GM18502 (cell line): ENCODE data around the gene ZNF526.

ENCODE experiments used
- ATAC-seq: cut with Tn5 transposase; IDR thresholded peaks from one replicate; pipeline ENCODE4 v1.9.1; 2021; ENCODE audit warnings: mild to moderate bottlenecking; ENCODE audit not compliant: unreplicated experiment, poor library complexity

Gene ZNF526

DNA sequence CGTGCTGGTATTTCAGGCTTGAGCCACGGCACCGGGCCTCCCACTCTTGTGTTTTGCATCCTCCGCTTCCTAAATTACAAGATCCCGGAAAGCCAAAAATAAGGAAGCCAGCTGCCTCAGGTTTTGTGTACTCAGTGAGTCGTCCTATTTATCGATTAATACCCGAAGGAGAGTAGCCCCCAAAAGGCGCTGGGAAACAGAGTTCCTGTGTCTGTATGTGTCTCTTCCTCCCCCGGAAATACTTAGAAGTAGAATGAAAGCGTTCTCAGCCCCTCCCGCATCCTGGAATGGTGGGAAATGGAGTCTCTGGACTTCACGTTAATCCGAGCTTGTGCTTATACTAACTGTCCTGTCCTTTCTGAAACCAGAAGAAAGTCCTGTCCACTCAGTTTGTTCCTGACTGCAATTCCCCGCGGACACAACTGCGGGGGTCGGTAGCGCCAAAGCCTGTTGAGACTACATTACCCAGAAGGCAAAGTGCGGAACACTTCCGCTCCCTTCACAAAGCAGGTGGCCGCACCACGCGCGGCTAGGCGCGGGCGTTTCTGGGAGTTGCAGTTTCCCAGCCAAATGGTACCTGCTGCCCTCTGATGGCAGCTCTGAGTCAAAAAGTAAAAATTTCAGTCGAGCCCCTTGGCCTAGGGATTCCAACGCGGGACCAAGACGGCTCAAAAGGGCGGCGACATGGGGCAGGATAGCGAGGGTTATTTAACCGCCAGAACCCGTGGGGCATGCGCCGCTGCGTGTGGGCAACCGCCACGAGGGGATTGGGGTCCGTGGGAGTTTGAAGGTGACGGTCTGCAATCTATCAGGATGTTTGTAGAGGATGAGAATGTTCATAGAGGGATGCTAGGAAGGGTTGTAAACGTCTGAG is 24.5 kb downstream of the ZNF526 start:
- ATAC-seq, result peak; percentile 51

DNA sequence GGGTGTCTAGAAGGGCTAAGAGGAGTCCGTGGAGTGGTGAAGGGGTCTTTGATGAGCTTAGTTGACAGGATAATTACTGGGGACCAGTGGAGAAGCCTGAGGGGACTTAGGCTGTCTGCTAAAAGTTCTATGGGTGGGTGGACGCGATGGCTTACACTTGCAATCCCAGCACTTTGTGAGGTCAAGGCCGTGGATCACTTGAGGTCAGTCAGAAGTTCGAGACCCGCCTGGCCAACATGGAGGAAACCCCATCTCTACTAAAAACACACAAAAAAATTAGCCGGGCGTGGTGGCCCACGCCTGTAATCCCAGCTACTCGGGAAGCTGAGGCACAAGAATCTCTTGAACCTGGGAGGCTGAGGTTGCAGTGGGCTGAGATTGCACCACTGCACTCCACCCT is 25.1 kb downstream of the ZNF526 start:
- no peak for ATAC-seq

DNA sequence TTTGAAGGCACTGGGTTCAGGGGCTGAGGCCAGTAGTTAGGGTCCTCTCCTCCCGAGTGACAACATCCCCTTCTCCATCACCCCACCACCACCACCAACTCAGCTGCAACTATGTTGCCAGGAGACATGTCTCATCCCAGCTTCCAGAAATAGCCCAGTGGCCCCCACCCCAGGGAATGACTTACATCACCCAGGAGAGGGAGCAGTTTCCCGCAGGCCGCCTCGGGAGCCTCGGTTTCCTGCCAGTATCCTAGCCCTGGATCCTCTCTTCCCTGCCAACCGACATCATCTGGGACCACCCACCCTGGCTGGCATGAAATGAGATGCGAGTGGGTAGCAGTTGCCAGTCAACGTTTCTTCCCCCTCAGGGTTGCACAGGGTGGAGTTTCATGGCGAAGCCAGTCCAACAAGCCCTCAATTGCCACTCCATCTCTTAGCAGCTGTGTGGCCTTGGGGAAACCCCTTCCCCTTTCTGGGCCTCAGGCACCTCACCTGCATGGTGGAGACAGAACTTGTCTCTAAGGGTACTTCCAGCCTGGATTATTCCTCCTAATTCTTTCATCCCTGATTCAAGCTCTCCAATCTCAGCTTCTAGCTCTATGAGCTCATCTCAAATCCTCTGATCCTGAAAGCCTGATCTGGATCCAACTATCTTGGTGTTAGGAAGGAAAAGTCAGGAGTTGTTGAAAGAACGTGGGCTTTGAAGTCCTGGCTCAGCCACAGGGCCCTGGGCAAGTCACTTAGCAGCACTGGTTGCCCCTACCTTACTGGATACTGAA is 26.2 kb downstream of the ZNF526 start:
- ATAC-seq, result no peak

DNA sequence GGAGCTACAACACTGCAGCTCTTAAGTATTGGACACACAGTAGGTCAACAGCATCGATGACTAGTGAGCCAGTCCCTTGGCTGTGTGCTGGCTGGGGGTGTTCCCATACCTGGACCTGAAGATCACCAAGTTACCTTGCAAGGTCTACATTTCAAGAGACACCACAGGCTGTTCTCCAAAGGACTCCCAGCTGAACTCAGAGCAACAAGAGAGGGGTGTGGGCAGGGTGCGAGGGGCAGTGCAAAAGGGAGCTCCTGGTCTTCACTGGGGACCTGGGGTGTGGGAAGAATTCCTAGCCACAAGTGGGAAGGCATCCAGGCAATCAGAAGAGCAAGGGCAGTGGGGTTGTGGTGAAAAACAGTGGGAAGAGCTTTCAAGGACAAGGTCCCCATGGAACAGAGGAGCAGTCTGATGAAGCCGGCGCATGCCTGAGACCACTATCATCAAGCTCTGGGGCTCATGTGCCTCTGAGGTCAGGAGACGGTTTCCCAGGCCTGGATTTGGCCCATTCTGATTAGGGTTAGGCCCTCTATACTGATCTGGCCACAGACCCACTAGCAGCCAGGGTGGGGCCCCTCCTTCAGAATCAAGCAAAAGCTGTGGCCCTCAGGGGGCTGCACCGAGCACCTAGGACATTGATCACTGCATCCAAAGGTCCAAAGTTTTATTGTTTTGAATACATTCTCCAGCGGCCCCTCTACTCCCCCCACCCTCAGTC is 27.0 kb downstream of the ZNF526 start:
- ATAC-seq, result no peak

GRCh38 chr19:42247640-42248199 is 27.6 kb downstream of the ZNF526 start:
- ATAC-seq, result no peak

GRCh38 chr19:42248270-42249148 is 28.4 kb downstream of the ZNF526 start:
- no peak for ATAC-seq

- ATAC-seq, result no peak
Observed at GRCh38 chr19:42249149-42249750, 29.1 kb downstream of the ZNF526 start.

GRCh38 chr19:42249769-42250168 is 29.7 kb downstream of the ZNF526 start:
- ATAC-seq, result no peak

DNA sequence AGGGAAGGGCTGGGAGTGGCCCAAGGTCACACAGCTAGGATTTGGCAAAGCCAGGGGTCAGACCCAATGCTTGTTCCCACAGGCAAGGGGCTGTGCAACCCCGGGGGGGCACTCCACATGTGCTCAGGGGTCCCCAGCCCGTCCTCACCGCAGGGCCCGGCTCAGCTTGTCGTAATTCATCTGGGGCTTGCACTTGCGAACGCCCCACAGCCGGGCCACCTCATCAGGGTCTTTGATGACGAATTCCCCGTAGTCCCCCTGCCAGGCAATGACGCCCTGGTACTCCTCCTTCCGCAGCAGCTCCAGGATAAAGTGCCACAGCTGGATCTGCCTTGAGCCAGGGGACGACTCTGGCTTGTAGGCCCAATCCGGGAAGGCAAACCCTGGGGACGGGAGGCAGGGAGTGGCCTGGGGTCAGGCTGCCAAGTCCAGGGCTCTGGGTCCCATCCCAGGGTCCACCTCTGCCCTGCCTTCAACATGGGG is 30.1 kb downstream of the ZNF526 start:
- no peak for ATAC-seq

DNA sequence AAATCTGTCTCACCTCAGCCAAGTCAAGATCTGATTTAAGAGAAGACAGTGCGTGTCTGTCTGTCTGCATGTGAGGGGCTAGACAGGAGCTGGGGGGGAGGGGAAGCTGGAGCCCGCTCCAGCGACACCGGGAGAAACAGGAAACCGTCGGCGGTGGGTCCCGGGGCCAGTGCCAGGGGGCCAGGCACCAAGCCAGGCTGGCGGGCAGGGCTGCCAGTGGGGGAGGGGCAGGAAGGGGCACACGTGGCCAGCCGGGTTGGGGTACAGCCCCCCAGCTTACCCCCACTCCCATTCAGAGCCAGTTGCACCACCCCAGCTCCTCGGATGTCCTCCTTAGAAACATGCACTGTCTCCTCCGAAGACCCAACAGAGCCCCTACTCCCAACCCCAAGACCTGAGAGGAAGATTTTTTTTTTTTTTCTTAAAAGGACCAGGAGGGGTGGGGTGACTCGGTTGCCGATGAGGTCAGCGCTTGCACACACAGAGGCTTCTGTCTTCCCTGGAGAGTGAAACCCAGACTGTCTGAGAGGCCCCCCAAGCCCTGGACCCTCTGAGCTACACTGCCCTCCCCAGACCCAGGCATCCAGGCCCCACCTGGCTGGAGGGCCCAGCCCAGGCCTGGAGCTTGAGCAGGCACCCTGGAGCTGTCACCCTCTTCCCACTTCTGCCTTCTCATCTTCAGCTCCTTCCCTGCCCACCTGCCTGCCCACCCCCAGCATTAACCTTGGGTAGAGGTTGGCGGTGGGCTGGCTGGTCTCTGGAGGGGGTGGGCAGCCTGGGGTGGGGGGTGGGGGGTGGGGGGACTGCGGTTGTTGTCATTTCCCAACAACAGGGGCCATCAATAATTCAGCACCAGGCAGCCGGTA is 30.8 kb downstream of the ZNF526 start:
- no peak for ATAC-seq

DNA sequence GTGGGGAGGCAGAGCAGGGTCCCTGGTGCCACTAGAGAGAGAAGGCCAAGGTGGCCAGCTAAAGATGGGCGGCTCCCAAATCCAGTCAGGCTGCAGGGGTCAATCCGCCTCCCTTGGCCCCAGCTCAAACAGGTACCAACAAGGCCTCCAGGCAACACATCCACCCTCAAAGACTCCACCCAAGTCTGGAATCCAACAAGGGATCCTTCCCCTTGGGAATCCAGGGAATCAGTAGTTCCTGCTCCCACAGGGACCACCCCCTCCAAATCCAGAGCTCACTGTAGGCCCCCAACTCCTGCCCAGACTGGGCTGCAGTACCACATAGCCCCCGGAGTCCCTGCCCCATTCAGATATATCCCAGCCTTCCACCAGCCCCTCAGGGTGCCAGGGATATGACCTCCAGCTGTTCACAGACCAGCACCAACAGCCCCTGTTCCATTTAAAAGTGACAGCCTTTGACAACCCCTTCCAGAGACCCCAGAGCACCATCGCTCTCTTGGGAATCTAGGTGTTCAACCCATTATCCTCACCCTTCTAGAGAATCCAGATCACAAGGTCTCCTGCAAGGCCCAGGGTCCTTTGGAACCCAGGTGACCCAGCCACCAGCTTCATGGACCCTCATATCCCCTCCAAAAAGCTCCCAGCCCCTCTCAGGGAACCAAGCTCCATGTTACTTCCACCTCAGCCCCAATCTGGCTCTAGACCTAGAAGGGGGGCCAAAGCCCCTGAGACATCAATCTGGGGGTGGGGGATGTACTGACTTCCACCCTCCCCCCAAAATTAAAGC is 31.7 kb downstream of the ZNF526 start:
- ATAC-seq, result no peak

DNA sequence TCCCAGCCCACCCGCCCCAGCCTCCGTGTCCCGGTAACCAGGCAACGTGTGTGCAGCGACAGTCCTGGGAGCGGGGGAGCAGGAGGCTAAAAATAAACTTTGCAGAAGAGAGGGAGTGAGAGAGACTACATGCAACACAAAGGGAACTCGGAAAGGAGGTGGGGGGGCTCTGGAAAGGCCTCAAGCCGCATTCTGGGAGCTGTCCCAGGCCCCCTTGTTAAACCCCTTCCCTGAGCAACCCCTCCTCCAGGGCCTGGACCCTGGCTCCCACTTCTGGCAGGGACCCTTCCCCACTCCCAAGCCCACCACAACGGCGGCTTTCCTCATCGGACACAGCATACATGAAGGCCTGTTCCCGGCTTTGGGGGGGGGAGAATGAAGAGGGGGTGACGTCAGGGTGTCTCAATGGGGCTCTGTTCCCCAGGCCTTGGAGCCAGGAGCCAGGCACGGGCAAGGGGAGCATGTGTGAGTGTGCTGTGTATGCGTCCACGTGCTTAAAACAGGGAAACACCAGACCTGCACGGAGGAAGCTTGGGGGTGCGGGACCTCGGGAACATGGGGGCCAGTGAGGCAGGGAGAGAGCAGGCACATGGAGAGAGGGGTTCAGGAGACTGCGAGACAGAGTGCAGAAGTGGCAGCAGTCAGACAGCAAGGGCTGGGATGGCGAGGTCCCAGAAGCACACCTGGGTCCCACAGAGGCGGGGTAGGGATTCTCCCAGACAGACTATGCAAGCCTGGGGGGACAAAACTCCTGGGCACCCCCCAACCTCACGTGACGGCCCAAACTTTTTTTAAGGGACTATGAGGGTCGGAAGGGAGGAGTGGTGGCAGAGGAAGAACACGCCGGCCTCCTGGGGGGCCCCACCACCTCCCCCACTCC is 32.5 kb downstream of the ZNF526 start:
- ATAC-seq, result no peak

DNA sequence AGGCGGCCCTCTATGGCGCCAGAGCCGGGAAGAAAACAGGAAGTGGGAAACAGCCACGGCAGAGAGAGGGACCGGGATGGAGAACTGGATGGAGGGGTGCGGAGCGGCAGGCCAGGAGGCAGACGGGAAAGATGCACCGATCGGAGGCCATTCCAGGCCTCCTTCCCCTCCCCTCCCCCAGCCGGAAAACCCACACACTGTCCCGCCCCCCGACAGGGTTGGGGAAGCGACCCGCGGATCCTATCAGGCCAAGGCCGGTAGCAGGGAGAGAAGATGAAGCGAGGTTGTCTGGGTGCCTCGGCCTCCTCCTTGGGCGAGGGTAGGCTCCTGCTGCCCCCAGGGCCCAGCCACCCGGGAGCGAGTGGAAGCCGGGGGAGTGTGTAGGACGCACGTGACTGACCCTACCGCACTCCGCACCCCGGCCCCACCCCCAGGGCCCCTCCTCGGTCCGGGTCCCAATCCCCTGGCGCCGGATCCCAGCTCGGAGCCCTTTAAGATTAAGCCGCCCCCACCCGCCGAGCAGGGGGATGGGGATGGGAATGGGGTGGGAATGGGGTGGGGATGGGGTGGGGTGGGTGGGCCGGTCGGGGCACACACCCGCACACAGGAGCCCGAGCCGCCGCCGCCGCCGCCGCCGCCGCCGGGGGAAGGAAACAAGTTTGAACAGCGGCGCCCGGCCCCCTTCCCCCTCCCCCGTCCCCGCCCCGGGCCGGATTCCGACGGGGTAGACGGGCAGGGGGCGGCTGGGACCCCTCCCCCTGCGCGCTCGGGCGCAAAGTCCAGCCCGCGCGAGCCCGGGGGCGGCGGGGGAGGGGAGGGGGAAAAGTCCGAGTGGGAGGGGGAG is 33.4 kb downstream of the ZNF526 start:
- ATAC-seq, result peak; percentile 31

- ATAC-seq, result peak; percentile 23
Observed at GRCh38 chr19:42254089-42254849, 34.2 kb downstream of the ZNF526 start.
